ENCODE results near the gene CKAP2L. TPM values are rescaled to one million over a fixed set of nuclear protein-coding genes. Genes with fewer than 3 reads are reported as not detected.

Gene CKAP2L
- total and polyA plus RNA-seq, 9 donors: 0.11 to 1.4 (median 0.15) TPM; not detected in 3

- H3K9me3 ChIP-seq: no peaks in the 10 kb centered on the region
- DNase-seq: no peak
- H3K36me3 ChIP-seq: no peaks in the 10 kb centered on the region
- no peak overlapping the region for H3K27ac ChIP-seq
- 66 to 84% (median 76%) methylated on average over 6 of the region's 6 CpGs for WGBS, 3 donors
- H3K4me3 ChIP-seq: no peak overlapping the region
- H3K4me1 ChIP-seq (ENCODE audit: insufficient read depth): peaks cover 4% of the 10 kb centered on the region
- H3K27me3 ChIP-seq: no peaks in the 10 kb centered on the region
- TF ChIP-seq CTCF (IDR thresholded peaks at IDR 0.05): no peak
- no peak for TF ChIP-seq EP300 (IDR thresholded peaks at IDR 0.05)
- TF ChIP-seq POLR2A (IDR thresholded peaks at IDR 0.05): no peak
- intact Hi-C loops (cut with DNase I): no loop called here
Observed at GRCh38 chr2:112767693-112768330, 3.4 kb upstream of the CKAP2L start.

- H3K27me3 ChIP-seq: no peaks in the 10 kb centered on the region
- no peak overlapping the region for H3K27ac ChIP-seq
- peaks cover 4% of the 10 kb centered on the region for H3K4me1 ChIP-seq (ENCODE audit: insufficient read depth)
- peak overlapping the region; percentile 64 for H3K4me3 ChIP-seq
- no peaks in the 10 kb centered on the region for H3K36me3 ChIP-seq
- intact Hi-C loops (cut with DNase I): no loop called here
- WGBS, 3 donors: 33 to 51% (median 47%) methylated on average over 4 of the region's 4 CpGs
- DNase-seq: no peak
- no peaks in the 10 kb centered on the region for H3K9me3 ChIP-seq
- TF ChIP-seq EP300 (IDR thresholded peaks at IDR 0.05) (no peak), CTCF (IDR thresholded peaks at IDR 0.05) (no peak), POLR2A (IDR thresholded peaks at IDR 0.05) (no peak)
Observed at GRCh38 chr2:112765251-112765650, 842 bp upstream of the CKAP2L start.

- 88 to 93% (median 91%) methylated on average over 4 of the region's 4 CpGs for WGBS, 3 donors
- Histone ChIP-seq H3K4me3 (no peak overlapping the region), H3K4me1 (ENCODE audit: insufficient read depth) (peaks cover 4% of the 10 kb centered on the region), H3K9me3 (no peaks in the 10 kb centered on the region), H3K36me3 (no peaks in the 10 kb centered on the region), H3K27me3 (no peaks in the 10 kb centered on the region), H3K27ac (no peak overlapping the region)
- intact Hi-C loops (cut with DNase I): no loop called here
- no peak for DNase-seq
- TF ChIP-seq POLR2A (IDR thresholded peaks at IDR 0.05): no peak
- TF ChIP-seq CTCF (IDR thresholded peaks at IDR 0.05): no peak
- TF ChIP-seq EP300 (IDR thresholded peaks at IDR 0.05): no peak
Observed at GRCh38 chr2:112762276-112762675, 2.1 kb downstream of the CKAP2L start.

- WGBS, 3 donors: 91 to 98% (median 94%) methylated on average over 1 of the region's 1 CpG
Observed at GRCh38 chr2:112760149-112760548, 4.3 kb downstream of the CKAP2L start.

More at GRCh38 chr2:112760149-112760548, 4.3 kb downstream of the CKAP2L start:
- H3K27me3 ChIP-seq: no peaks in the 10 kb centered on the region
- no peaks in the 10 kb centered on the region for H3K36me3 ChIP-seq
- DNase-seq: no peak
- H3K4me3 ChIP-seq: no peak overlapping the region
- TF ChIP-seq CTCF (IDR thresholded peaks at IDR 0.05) (no peak), POLR2A (IDR thresholded peaks at IDR 0.05) (no peak), EP300 (IDR thresholded peaks at IDR 0.05) (no peak)
- intact Hi-C loops (cut with DNase I): no loop called here
- peaks cover 4% of the 10 kb centered on the region for H3K4me1 ChIP-seq (ENCODE audit: insufficient read depth)
- no peaks in the 10 kb centered on the region for H3K9me3 ChIP-seq
- H3K27ac ChIP-seq: no peak overlapping the region
